ENCODE measurements around the gene SRSF1.

DNA sequence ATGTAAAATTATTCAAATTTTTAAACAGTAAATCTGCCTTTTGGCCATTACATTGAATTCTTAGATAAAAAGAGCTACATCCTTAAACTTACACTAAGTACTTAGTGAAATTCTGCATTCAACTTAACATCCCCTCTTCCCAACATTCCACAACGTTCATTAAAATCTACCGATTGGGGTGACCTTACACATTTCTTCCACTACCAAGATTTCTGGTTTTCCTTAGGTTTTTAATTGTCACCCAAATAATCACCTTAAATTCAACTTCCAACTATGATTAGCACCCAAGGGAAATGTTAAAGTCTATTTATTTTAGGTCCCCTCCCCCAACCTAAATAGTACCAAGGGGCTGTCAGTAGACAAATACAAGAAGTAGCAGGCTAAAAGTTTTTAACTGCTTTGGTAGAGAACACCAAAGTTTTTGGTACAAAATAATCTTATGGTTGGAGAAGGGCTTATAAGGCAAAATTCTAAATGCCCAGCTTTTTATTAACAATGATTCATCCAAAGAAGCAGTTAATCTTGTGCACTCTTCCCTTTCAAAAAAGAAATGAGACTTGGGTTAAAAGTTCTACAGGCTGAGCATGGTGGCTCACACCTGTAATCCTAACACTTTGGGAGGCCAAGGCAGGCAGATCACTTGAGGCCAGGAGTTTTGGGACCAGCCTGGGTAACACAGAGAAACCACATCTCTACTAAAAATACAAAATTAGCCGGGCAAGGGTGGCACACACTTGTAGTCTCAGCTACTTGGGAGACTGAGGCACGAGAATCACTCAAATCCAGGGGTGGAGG is 4.7 kb downstream of the SRSF1 start:
- TF ChIP-seq, protein P1, sequence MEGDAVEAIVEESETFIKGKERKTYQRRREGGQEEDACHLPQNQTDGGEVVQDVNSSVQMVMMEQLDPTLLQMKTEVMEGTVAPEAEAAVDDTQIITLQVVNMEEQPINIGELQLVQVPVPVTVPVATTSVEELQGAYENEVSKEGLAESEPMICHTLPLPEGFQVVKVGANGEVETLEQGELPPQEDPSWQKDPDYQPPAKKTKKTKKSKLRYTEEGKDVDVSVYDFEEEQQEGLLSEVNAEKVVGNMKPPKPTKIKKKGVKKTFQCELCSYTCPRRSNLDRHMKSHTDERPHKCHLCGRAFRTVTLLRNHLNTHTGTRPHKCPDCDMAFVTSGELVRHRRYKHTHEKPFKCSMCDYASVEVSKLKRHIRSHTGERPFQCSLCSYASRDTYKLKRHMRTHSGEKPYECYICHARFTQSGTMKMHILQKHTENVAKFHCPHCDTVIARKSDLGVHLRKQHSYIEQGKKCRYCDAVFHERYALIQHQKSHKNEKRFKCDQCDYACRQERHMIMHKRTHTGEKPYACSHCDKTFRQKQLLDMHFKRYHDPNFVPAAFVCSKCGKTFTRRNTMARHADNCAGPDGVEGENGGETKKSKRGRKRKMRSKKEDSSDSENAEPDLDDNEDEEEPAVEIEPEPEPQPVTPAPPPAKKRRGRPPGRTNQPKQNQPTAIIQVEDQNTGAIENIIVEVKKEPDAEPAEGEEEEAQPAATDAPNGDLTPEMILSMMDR (IDR thresholded peaks at IDR 0.05; ENCODE audit: low read depth, low read length), result no peak
- no peak for TF ChIP-seq EZH2phosphoT487 (IDR thresholded peaks at IDR 0.05; ENCODE audit: low read depth)
